ENCODE results near the gene KRTDAP.

The KRTDAP gene

GRCh38 chr19:35531291-35531690, 41.0 kb upstream of the KRTDAP start:
- no peak for TF ChIP-seq CTCF (IDR thresholded peaks at IDR 0.05; ENCODE audit: insufficient read depth, low read depth, low read length, missing control alignments)
- no peak overlapping the region for H3K4me3 ChIP-seq (ENCODE audit: low read length)
- peak; percentile 64 for DNase-seq (ENCODE audit: low read depth)

GRCh38 chr19:35529241-35530218, 39.3 kb upstream of the KRTDAP start:
- TF ChIP-seq CTCF (IDR thresholded peaks at IDR 0.05; ENCODE audit: insufficient read depth, low read depth, low read length, missing control alignments), result no peak
- no peak overlapping the region for H3K4me3 ChIP-seq (ENCODE audit: low read length)
- peak; percentile 53 for DNase-seq (ENCODE audit: low read depth)

GRCh38 chr19:35528218-35529038, 38.2 kb upstream of the KRTDAP start, which contains the start of gene SBSN:
Gene SBSN, minus strand, starts transcription at chr19:35528311. Its CDS starts 30 bp downstream, at chr19:35528281.
- TF ChIP-seq CTCF (IDR thresholded peaks at IDR 0.05; ENCODE audit: insufficient read depth, low read depth, low read length, missing control alignments), result no peak
- peak within 1 kb of the TSS; percentile 46 for H3K4me3 ChIP-seq (ENCODE audit: low read length)
- DNase-seq (ENCODE audit: low read depth), result peak; percentile 92

GRCh38 chr19:35525873-35526272, 35.6 kb upstream of the KRTDAP start:
- no peak for TF ChIP-seq CTCF (IDR thresholded peaks at IDR 0.05; ENCODE audit: insufficient read depth, low read depth, low read length, missing control alignments)
- peak overlapping the region; percentile 46 for H3K4me3 ChIP-seq (ENCODE audit: low read length)

GRCh38 chr19:35524181-35524837, 34.0 kb upstream of the KRTDAP start:
- H3K4me3 ChIP-seq (ENCODE audit: low read length), result peak overlapping the region; percentile 46
- TF ChIP-seq CTCF (IDR thresholded peaks at IDR 0.05; ENCODE audit: insufficient read depth, low read depth, low read length, missing control alignments), result no peak
- DNase-seq (ENCODE audit: low read depth), result no peak

More at GRCh38 chr19:35525873-35526272, 35.6 kb upstream of the KRTDAP start:
- DNase-seq (ENCODE audit: low read depth), result no peak

GRCh38 chr19:35522745-35523327, 32.6 kb upstream of the KRTDAP start:
- DNase-seq (ENCODE audit: low read depth), result peak; percentile 58
- no peak for TF ChIP-seq CTCF (IDR thresholded peaks at IDR 0.05; ENCODE audit: insufficient read depth, low read depth, low read length, missing control alignments)
- H3K4me3 ChIP-seq (ENCODE audit: low read length), result no peak overlapping the region

Data from epithelial cell of esophagus (primary cell).